ENCODE data around the gene TCEAL4.
"Not testable (repeated sequence)": the region's sequence is repeated elsewhere in the genome, so short reads cannot be mapped to it uniquely, and the experiment has no call there.

The TCEAL4 gene

GRCh38 chrX:103573202-103573601 is 12.1 kb upstream of the TCEAL4 start:
- H3K27ac ChIP-seq, result no peak overlapping the region
- no peaks in the 10 kb centered on the region for H3K36me3 ChIP-seq (ENCODE audit: control insufficient read depth, insufficient read depth, low read length)
- no peaks in the 10 kb centered on the region for H3K9me3 ChIP-seq (ENCODE audit: control insufficient read depth, low read length)
- no peak for TF ChIP-seq CTCF (IDR thresholded peaks at IDR 0.05)
- H2AFZ ChIP-seq, result no peak overlapping the region
- H3K27me3 ChIP-seq (ENCODE audit: control insufficient read depth, insufficient read depth, low read length), result no peaks in the 10 kb centered on the region
- H3K4me2 ChIP-seq (ENCODE audit: low read length), result no peak overlapping the region
- no peaks in the 10 kb centered on the region for H3K79me2 ChIP-seq
- H3K4me3 ChIP-seq (ENCODE audit: low read depth, low read length), result no peak overlapping the region
- H3K9ac ChIP-seq, result no peak overlapping the region
- no peaks in the 10 kb centered on the region for H3K4me1 ChIP-seq

GRCh38 chrX:103584596-103584995 is 719 bp upstream of the TCEAL4 start:
- H3K9me3 ChIP-seq (ENCODE audit: control insufficient read depth, low read length), result no peaks in the 10 kb centered on the region
- H3K4me1 ChIP-seq, result peaks cover 3% of the 10 kb centered on the region
- TF ChIP-seq CTCF (IDR thresholded peaks at IDR 0.05), result no peak
- H3K79me2 ChIP-seq, result no peaks in the 10 kb centered on the region
- no peak overlapping the region for H3K9ac ChIP-seq
- H3K27me3 ChIP-seq (ENCODE audit: control insufficient read depth, insufficient read depth, low read length), result no peaks in the 10 kb centered on the region
- peak overlapping the region; percentile 75 for H2AFZ ChIP-seq
- no peak overlapping the region for H3K27ac ChIP-seq
- no peaks in the 10 kb centered on the region for H3K36me3 ChIP-seq (ENCODE audit: control insufficient read depth, insufficient read depth, low read length)
- no peak overlapping the region for H3K4me2 ChIP-seq (ENCODE audit: low read length)
- H3K4me3 ChIP-seq (ENCODE audit: low read depth, low read length), result no peak overlapping the region

- H3K9ac ChIP-seq, result peak overlapping the region; percentile 61
- TF ChIP-seq CTCF (IDR thresholded peaks at IDR 0.05), result no peak
- no peaks in the 10 kb centered on the region for H3K9me3 ChIP-seq (ENCODE audit: control insufficient read depth, low read length)
- peak overlapping the region; percentile 78 for H3K4me3 ChIP-seq (ENCODE audit: low read depth, low read length)
- no peaks in the 10 kb centered on the region for H3K79me2 ChIP-seq
- no peaks in the 10 kb centered on the region for H3K27me3 ChIP-seq (ENCODE audit: control insufficient read depth, insufficient read depth, low read length)
- H3K27ac ChIP-seq, result peak overlapping the region; percentile 92
- peaks cover 3% of the 10 kb centered on the region for H3K4me1 ChIP-seq
- peak overlapping the region; percentile 68 for H3K4me2 ChIP-seq (ENCODE audit: low read length)
- H3K36me3 ChIP-seq (ENCODE audit: control insufficient read depth, insufficient read depth, low read length), result no peaks in the 10 kb centered on the region
- peak overlapping the region; percentile 75 for H2AFZ ChIP-seq
These were observed 965 bp downstream of the TCEAL4 start for GRCh38 chrX:103586314-103586646.

- no peaks in the 10 kb centered on the region for H3K79me2 ChIP-seq
- no peak overlapping the region for H3K9ac ChIP-seq
- H2AFZ ChIP-seq, result no peak overlapping the region
- H3K27me3 ChIP-seq (ENCODE audit: control insufficient read depth, insufficient read depth, low read length), result no peaks in the 10 kb centered on the region
- H3K36me3 ChIP-seq (ENCODE audit: control insufficient read depth, insufficient read depth, low read length), result no peaks in the 10 kb centered on the region
- peak overlapping the region; percentile 68 for H3K4me2 ChIP-seq (ENCODE audit: low read length)
- peaks cover 3% of the 10 kb centered on the region for H3K4me1 ChIP-seq
- no peaks in the 10 kb centered on the region for H3K9me3 ChIP-seq (ENCODE audit: control insufficient read depth, low read length)
- peak overlapping the region; percentile 78 for H3K4me3 ChIP-seq (ENCODE audit: low read depth, low read length)
- no peak for TF ChIP-seq CTCF (IDR thresholded peaks at IDR 0.05)
- H3K27ac ChIP-seq, result peak overlapping the region; percentile 92
These were observed 1.3 kb downstream of the TCEAL4 start for GRCh38 chrX:103586659-103587058.

- H3K27me3 ChIP-seq (ENCODE audit: control insufficient read depth, insufficient read depth, low read length); H3K27ac ChIP-seq; H3K79me2 ChIP-seq; H3K9ac ChIP-seq; H3K4me3 ChIP-seq (ENCODE audit: low read depth, low read length); H3K36me3 ChIP-seq (ENCODE audit: control insufficient read depth, insufficient read depth, low read length); H3K4me2 ChIP-seq (ENCODE audit: low read length); H3K4me1 ChIP-seq; H2AFZ ChIP-seq; H3K9me3 ChIP-seq (ENCODE audit: control insufficient read depth, low read length): not testable (repeated sequence)
These were observed 7.0 kb downstream of the TCEAL4 start for GRCh38 chrX:103592295-103592694.

GRCh38 chrX:103595202-103595601 is 9.9 kb downstream of the TCEAL4 start:
- not testable (repeated sequence) for H2AFZ ChIP-seq; H3K4me1 ChIP-seq; H3K4me3 ChIP-seq (ENCODE audit: low read depth, low read length); H3K9me3 ChIP-seq (ENCODE audit: control insufficient read depth, low read length); H3K27me3 ChIP-seq (ENCODE audit: control insufficient read depth, insufficient read depth, low read length); H3K79me2 ChIP-seq; H3K36me3 ChIP-seq (ENCODE audit: control insufficient read depth, insufficient read depth, low read length); H3K27ac ChIP-seq; H3K4me2 ChIP-seq (ENCODE audit: low read length); H3K9ac ChIP-seq

Measured in parathyroid adenoma (tissue), 2 donors.